ENCODE measurements around the gene CRKL.
"Not testable (repeated sequence)": the region's sequence is repeated elsewhere in the genome, so short reads cannot be mapped to it uniquely, and the experiment has no call there.

Gene CRKL, protein sequence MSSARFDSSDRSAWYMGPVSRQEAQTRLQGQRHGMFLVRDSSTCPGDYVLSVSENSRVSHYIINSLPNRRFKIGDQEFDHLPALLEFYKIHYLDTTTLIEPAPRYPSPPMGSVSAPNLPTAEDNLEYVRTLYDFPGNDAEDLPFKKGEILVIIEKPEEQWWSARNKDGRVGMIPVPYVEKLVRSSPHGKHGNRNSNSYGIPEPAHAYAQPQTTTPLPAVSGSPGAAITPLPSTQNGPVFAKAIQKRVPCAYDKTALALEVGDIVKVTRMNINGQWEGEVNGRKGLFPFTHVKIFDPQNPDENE
- total RNA-seq: 95.8 to 250 reads per million in 2 donors

DNA sequence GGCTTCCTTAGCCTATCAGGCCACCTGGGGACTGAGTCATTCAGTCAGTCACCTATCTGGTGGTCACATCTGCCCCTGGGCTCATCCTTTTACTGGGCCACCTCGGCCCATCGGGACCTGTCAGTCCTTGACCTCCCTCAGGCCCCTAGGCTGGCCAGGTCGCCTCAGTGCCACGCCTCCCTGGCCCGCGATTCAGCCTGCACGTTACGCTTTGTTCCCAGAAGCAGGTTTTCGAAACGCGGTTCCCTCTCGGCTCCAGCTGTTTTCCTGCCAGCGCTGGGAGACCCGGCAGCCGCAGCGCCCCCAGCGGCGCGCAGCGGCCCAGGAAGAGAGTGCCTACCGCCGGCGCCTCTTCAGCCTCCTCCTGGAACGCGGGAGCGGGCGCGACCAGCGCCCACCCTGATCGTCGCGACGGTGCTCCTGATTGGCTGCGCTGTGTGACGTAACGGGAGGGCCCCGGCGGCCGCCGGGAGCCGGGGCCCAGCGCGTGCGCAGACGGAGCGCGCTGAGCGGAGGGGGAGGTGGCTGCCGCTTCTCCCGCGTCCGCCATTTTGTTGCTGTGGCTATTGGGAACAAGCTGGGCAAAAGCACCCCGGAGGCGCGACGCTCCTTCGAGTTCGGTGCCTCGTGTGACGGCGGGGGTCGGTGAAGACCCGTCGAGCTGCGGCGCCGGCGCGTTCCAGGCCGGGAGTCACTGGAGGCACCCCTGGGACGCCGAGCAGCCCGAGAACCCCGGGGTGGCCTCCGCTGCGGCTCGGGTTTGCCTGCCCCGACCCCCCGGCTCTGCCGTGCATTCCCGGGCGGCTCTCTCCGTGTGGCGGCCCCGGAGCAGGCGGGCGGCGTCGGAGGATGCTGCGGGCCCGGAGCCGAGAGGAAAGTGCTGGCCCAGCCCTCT, at the start of gene CRKL:
TSS of gene CRKL (plus strand) at position 492 of the 895 bp plus-strand sequence. CDS start 528 bp downstream, outside the sequence.
- DNase-seq: peak; percentile 93

DNA sequence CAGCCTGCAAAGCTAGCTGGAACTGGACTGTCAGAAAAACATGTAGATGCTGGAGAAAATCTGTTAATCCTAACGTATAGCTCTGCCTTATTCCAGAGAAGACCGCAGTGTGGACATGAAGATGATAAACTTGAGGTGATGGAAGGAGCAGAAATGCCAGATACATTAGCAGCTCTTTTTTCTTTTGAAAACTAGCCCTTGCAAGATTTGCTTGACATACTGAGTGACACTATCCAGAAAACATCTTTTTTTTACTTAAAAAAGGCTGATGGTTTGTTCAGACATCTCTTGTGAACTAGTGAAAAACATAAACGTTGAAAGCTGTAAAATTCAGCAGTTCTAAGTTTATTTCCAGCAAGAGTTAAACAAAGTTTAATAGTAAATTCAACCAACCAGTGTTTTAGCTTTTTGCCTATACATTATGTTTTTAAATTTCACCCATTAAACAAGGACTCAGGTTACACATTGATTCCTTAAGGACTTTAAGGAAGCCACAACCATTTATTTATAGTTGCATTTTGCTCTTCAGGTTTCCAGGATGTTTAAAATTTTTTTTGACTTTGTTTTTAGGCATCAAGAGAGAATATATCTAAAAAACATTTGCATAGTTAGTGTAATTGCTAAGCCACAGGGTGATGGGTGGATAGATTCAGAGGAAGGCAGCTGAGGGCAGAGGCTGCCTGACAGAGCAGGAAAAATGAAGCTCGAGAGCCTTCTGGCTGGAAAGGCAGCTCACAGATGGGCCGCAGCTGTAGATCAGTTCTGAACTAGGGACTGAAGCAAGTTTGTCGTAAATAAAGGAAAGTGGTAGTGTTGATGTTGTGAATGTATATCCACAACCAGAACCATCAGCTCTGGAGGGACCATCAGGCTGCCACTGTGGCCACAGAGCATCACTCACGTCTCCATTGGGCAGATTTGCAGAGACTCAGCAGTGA, 48.9 kb upstream of the CRKL start:
- DNase-seq: no peak

- DNase-seq: no peak
Observed at GRCh38 chr22:20869234-20869633, 48.0 kb upstream of the CRKL start.

DNA sequence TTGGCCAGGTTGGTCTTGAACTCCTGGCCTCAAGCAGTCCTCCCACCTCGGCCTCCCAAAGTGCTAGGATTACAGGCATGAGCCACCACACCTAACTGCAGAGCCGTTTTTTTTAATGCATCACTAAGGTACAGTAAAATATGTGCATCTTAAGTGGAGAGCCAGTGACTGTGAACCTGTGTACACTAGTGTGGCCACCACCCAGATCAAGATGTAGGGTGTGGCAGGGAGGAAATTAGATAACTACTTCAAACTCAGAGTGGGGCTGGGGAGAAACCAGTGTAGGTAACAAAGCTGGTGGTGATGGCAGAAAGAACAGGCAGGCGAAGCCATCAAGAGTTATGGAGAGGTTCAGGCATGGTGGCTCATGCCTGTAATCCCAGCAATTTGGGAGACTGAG, 44.0 kb upstream of the CRKL start:
- no peak for DNase-seq

- no peak for DNase-seq
Observed at GRCh38 chr22:20875296-20875695, 41.9 kb upstream of the CRKL start.

- no peak for DNase-seq
Observed at GRCh38 chr22:20877715-20878114, 39.5 kb upstream of the CRKL start.

DNA sequence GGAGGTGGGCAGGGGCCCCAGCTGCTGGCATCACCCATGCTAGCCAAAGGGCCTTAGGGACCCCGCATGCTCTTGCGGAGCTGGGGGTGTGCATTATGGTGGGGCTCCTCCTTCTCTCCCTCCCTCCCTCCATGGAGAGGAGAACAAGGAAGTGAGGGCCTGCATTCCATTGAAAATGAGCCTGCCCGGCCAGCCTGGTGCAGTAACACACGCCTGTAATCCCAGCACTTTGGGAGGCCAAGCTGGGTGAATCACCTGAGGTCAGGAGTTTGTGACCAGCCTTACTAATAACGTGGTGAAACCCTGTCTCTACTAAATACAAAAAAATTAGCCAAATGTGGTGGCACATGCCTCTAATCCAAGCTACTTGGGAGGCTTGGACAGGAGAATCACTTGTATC, 36.0 kb upstream of the CRKL start:
- no peak for DNase-seq

DNA sequence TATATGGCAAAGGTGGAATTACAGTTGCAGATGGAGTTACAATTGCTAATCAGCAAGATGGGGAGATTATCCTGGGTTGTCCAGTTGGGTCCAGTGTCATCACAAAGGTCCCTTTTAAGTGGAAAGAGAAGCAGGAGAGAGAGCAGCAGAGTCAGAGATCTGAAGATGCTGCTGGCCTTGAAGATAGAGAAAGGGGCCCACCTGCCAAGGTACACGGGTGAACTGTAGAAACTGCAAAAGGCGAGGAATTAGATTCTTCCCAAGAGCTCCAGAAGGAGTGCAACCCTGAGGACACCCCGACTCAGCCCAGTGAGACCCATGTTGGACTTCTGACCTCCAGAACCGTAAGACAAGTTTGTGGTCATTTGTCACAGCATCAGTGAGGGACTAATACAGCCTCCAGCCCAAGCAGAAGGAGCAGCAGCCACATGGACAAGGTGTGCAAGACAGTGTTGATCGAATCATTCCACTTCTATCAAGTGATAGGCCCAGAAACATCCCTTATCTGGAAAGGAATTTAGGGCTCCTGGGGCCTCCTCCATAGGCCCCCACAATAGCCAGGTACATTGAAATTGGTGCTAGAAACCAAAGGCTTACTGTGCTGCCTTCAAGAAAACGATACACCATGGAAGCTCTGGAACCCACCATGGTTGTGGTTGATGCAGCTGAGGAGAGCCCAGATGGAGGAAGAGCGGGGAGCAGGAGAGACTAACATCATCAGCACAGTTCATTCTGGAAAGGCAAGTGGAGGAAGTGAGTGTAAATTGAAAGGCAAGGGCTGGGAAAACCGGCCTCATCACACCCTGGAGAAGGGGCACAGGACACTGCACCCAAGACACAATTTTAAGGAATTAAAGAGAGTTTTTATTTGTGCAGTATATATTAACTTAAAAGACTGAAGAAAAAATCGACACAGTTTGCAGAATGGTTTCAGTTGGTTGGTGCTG, 35.1 kb upstream of the CRKL start:
- no peak for DNase-seq

DNA sequence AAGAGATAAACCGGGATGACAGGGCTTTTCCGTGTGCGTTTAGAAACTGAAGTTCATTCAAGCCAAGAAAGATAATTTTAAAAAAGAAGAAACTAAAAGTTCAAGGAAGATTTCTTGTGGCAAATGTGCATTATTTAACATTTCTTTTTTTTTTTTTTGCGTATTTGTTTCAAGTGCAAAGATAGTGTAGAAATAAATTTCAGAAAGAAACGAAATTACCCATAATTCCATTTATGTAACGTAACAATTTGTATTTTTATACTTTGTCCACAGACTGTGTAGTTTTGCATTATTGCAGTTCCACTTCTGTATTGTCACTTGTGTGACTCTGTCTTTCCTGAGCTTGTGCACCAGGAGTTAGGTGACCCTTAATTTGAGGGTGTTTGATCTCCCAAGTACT, 34.4 kb upstream of the CRKL start:
- DNase-seq: no peak

GRCh38 chr22:20884454-20884853, 32.8 kb upstream of the CRKL start:
- DNase-seq: no peak

DNA sequence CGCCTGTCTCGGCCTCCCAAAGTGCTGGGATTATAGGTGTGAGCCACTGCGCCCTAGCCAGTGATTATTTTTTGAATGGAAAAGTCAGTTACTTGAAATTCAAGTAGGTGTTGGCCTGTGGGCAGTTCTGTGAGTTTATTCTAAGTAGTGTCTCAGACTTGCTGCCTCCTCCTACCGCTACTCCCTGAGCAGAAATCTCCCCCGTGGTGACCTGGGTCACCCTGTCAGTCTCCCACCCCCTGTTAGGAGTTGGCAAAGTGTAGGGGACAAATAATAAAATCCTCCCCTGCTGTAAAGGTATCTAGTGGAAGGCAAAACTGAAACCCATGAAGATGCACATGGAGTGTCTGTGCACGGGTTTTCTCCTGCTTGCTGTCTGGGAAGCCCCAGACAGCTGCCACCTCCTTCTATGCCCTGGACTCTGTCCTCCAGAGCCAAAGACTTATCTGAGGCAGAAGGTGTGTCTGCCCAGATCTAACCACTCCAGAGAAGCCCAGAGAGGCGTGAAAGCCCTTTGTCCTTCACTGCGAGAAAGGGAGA, 32.1 kb upstream of the CRKL start:
- DNase-seq: no peak

- no peak for DNase-seq
Observed at GRCh38 chr22:20885557-20886323, 31.5 kb upstream of the CRKL start.

DNA sequence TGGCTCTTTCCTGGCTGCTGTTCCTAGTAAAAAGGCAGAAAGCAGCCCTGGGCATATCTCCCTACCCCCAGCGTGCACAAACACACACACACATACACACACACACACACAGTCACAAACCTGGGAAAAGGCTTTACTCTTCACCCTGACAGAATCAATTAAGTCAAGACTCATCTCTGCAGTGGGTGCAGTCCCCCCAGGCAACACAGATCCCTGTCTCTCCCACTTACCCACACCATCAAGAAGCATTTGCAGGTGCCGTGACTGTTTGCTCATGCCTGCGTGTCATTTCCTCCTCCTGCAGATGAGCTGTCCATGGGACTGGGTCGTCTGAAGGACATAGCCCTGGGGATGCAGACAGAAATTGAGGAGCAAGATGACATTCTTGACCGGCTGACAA, 29.8 kb upstream of the CRKL start:
- DNase-seq: no peak

DNA sequence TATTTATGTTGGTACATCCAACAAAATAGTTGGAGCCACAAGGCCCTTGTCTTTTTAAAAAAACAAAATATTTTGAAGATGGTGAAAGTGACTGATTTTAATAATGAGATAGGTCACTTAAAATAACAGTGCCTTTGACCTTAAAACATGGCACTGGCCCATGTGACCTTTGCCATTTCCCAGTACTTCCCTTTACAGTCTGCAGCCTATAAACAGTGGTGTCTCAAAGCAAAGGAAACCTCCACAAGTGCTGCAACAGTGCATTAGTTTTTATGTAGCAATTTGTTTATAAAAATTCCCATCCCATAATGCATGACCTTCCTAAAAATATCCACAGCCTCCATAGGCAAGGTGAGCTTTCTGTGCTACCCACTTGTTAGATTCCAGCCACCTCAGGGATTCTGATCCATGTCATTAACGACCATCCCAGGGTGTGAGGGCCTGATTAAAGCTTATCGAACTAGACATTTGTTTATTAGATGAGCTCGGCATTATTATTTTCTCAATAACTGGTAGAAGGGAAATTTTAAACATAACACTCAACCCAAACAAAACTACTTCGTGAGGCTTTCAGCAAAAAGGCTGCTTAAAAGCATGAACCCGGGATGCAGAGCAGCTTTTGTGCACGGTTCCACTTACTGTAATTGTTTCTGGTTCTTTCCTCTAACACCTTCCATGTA, 28.0 kb upstream of the CRKL start:
- no peak for DNase-seq

- DNase-seq: no peak
Observed at GRCh38 chr22:20889904-20890540, 27.2 kb upstream of the CRKL start.

DNA sequence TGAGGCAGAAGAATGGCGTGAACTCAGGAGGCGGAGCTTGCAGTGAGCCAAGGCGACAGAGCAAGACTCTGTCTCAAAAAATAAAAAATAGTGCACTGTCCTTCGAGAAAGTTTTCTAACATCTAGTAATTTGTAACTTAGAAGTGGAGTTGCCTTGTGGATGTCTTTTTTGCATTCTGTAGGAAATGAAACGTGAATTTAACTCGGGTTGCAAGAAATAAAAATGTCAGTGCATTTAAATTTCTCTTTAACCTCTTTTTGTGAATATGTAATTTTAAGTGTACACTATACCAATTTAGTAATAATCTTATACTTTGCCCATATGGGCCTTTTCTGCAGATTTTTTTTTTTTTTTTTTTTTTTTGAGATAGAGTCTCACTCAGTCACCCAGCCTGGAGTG, 26.2 kb upstream of the CRKL start:
- no peak for DNase-seq

- not testable (repeated sequence) for DNase-seq
Observed at GRCh38 chr22:20897737-20898136, 19.5 kb upstream of the CRKL start.

DNA sequence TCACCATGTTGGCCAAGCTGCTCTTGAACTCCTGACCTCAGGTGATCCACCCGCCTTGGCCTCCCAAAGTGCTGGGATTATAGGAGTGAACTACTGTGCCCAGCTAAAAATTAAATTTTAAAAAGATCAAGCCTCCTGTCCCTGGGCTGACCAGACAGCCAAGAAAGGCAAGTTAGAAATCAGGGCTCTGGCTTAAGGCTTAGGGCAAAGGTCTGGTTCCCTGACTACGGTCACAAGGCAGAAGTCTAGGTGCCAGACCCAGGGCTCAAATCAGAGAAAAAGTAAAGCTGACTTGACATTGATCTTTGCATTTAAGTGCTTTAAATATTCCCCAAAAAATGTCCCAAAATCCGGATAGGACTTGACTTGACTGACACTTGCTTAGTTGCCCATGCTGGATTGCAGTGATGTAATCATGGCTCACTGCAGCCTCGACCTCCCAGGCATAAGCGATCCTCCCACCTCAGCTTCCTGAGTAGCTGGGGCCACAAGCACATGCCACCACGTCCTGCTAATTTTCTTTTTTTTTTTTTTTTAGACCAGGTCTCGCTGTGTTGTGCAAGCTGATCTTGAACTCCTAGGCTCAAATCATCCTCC, 17.3 kb upstream of the CRKL start:
- DNase-seq: no peak

All from T-helper 9 cell (primary cell).